Gastroesophageal sphincter (tissue), 3 donors: Measurements from ENCODE around the gene ADCY2.

ENCODE experiments used
- CTCF ChIP-seq, 4 experiments: fragments of 200-600 bp in 2 of 4; fragments of 450-650 bp in 2 of 4; sonication (generic) in 1 of 4; IDR thresholded peaks; one replicate each; pipeline ENCODE4 v1.5.1; 2017 to 2019; ENCODE audit warnings: antibody characterized with exemption in 4 of 4, mild to moderate bottlenecking in 2 of 4, moderate library complexity in 2 of 4
- POLR2A ChIP-seq, 2 donors: fragments of 450-650 bp; IDR thresholded peaks; one replicate each; pipeline ENCODE4 v1.6.1; 2017; ENCODE audit warnings: antibody characterized with exemption in 2 of 2, mild to moderate bottlenecking in 2 of 2, moderate library complexity in 1 of 2
- POLR2AphosphoS5 ChIP-seq: sonication (generic); formaldehyde crosslinking; IDR thresholded peaks from one replicate; pipeline ENCODE4 v1.6.1; 2017; ENCODE audit warnings: antibody characterized with exemption

GRCh38 chr5:7676455-7676854, 280.5 kb downstream of the ADCY2 start:
- TF ChIP-seq POLR2A (IDR thresholded peaks at IDR 0.05) (no peak), CTCF (IDR thresholded peaks at IDR 0.05) (no peak), POLR2AphosphoS5 (no peak)
